Activated naive CD8-positive, alpha-beta T cell (primary cell): ENCODE data around the gene GTSF1L.

Experiments used
- H3K27ac Mint-ChIP-seq: one replicate; pipeline ENCODE4 v1.8.0; 2021; ENCODE audit warnings: mixed read lengths
- H3K27me3 Mint-ChIP-seq: one replicate; pipeline ENCODE4 v1.8.0; 2021; ENCODE audit warnings: mixed read lengths
- H3K36me3 Mint-ChIP-seq: one replicate; pipeline ENCODE4 v1.8.0; 2021; ENCODE audit warnings: mixed read lengths
- H3K4me1 Mint-ChIP-seq: one replicate; pipeline ENCODE4 v1.8.0; 2021; ENCODE audit warnings: low read depth, mixed read lengths
- H3K4me3 Mint-ChIP-seq: one replicate; pipeline ENCODE4 v1.8.0; 2021; ENCODE audit warnings: mild to moderate bottlenecking, mixed read lengths
- H3K9me3 Mint-ChIP-seq: one replicate; pipeline ENCODE4 v1.8.0; 2021; ENCODE audit warnings: low read depth, mixed read lengths

The GTSF1L gene

GRCh38 chr20:43680981-43681380, 45.8 kb downstream of the GTSF1L start:
- Mint-ChIP-seq H3K27ac (no peak overlapping the region), H3K27me3 (peaks cover 2% of the 10 kb centered on the region), H3K4me1 (peaks cover 2% of the 10 kb centered on the region), H3K4me3 (no peak overlapping the region), H3K36me3 (peaks cover 10% of the 10 kb centered on the region), H3K9me3 (no peaks in the 10 kb centered on the region)

- H3K36me3 Mint-ChIP-seq = peaks cover 15% of the 10 kb centered on the region
- H3K9me3 Mint-ChIP-seq = no peaks in the 10 kb centered on the region
- H3K4me3 Mint-ChIP-seq = no peak overlapping the region
- H3K27ac Mint-ChIP-seq = no peak overlapping the region
- H3K4me1 Mint-ChIP-seq = no peaks in the 10 kb centered on the region
- H3K27me3 Mint-ChIP-seq = peaks cover 6% of the 10 kb centered on the region
Observed at GRCh38 chr20:43676368-43676767, 50.4 kb downstream of the GTSF1L start.
